HG02885 (cell line): Measurements from ENCODE around the gene PGR.

Experiments
- ATAC-seq: cut with Tn5 transposase; IDR thresholded peaks from one replicate; pipeline ENCODE4 v1.9.1; 2021; ENCODE audit warnings: mild to moderate bottlenecking; ENCODE audit not compliant: unreplicated experiment, poor library complexity

The PGR gene

DNA sequence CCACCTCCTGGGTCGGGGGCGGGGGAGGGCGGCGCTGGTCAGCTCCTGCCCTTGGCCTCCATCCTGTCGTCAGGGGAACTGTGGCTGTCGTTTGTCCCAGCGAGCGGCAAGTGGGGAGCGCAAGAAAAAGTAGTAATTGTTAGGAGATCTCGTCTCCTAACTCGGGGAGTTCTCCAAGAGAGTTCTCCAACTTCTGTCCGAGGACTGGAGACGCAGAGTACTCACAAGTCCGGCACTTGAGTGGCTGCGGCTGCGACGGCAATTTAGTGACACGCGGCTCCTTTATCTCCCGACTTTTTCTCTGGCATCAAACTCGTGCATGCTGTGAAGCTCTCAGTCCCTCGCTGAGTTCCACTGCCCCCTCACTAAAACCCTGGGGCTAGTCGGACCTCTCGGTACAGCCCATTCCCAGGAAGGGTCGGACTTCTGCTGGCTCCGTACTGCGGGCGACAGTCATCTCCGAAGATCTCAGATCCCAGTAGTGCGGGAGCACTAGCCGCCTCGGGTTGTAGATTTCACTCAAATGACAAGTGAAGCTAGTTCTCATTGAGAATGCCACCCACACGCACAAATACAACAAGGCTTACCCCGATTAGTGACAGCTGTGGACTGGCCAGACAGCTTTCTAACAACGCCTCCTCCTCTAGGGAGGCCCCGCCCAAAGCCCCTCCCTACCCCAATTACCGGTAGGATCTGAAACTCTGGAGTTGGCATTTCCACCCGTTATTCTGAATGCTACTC lies at the start of gene PGR:
TSS of gene PGR (minus strand) at position 611 of the 741 bp plus-strand sequence. CDS start 743 bp downstream, outside the sequence.
- no peak for ATAC-seq

DNA sequence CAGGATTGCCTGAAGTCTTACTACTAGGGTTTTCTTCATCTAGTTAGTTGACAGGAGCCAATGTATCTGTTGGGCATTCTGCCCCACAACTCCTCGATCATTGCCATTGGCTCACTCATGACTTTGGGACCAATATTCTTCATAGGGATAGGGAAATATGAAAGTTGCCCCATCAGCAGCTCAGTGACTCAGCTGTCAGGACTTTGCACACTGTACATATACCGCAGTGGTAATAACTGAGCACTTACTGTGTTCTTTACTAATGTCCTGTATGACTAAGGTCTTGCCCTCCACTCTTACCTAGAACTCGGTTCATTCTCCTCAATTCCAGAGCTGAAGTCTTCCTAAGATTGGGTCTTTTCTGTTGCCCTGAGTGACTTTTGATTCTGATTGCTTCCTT lies 46.8 kb upstream of the PGR start:
- ATAC-seq = no peak

DNA sequence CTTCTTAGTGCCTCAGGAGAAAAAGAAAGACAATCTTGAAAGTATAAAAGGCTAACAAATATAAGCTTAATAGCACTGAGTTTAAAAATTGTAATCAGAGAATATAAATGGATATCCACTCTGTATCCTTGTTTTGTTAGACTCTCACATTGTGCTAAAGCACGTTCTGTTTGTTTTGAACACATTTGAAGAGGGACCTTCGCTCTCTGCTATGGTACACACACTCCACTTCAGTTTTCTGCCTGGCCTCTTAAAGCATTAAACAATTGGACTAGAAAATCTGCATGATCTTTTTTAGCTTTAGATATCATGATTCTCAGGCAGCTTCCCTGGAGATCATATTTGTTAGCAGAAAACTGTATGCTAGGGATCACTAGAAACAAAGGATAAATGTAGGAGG lies 40.3 kb upstream of the PGR start:
- ATAC-seq = no peak

DNA sequence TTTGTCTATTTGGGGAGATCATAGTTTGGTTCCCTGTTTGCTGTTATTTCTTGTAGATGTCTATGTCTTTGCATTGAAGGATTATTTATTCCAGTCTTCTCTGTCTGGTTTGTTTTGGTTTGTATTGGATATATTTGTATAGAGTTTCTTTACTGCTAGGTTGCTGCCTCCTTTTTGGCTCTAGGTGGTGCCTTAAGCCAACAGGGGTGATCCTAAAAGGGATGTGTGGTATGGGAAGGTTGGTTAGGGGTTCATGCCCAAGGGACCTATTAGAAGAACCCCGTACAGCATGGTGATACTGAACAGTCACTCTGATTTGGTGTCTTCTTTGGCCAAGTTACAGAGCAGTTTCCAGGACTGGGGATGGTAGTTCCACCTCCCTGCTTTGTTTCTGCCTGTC lies 36.4 kb upstream of the PGR start:
- no peak for ATAC-seq

DNA sequence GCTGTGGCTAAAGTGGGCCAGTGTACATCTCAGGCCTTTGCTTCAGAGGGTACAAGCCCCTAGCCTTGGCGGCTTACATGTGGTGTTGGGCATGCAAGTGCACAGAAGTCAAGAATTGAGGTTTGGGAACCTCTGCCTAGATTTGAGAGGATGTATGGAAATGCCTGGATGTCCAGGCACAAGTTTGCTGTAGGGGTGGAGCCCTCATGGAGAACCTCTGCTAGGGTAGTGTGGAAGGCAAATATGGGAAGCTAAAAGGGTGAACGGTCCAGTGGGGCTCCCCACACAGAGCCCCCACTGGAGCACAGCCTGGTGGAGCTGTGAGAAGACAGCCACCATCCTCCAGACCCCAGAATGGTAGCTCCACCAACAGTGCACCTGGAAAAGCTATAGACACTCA lies 28.5 kb upstream of the PGR start:
- ATAC-seq = no peak

DNA sequence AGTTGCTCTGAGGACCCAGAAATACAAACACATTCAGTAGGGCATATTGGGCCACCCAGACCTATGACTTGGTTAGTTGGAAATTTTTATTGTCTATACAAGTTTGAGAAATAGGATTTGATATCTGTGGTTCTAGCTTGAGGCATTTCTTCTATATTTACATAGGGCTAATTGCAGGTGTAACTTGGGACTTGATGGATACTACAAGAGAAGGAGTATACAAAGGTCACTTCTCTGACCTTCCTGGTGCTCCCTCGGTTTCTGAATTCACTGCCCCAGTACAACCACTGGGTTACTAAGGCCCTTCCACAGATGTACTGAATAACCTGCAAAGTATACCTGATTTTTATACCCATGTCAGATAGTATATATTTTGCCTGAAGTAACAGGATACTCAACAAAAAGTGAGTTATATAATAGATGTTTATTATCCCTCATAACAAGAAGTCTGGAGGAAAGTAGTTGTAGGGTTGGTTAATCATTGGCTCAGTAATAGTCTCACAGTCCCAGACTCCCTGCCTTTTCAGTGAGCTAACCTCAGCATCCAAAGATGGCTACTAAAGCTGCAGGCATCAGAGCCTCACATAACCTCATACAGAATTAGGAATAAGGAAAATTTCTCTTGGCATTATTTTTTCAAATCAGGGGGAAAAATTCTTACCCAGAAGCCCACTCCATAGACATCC lies 8.8 kb upstream of the PGR start:
- no peak for ATAC-seq

DNA sequence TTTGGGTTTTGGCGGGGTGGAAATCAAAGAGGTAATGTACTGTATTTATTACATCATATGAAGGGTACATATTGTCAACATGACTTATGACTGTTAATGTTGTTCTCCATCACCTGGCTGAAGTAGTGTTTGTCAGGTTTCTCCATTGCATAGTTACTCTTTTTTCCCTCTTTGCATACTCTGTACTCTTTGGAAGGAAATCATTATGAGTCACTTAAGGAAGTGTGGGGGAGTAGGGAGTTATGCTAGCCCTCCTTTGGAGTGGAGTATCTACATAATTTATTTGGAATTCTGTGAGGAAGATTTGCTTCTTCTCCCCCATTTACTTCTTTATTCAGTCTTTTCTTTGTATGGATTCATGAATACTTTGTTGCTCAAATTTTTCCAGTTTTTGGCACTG lies 3.6 kb upstream of the PGR start:
- no peak for ATAC-seq

DNA sequence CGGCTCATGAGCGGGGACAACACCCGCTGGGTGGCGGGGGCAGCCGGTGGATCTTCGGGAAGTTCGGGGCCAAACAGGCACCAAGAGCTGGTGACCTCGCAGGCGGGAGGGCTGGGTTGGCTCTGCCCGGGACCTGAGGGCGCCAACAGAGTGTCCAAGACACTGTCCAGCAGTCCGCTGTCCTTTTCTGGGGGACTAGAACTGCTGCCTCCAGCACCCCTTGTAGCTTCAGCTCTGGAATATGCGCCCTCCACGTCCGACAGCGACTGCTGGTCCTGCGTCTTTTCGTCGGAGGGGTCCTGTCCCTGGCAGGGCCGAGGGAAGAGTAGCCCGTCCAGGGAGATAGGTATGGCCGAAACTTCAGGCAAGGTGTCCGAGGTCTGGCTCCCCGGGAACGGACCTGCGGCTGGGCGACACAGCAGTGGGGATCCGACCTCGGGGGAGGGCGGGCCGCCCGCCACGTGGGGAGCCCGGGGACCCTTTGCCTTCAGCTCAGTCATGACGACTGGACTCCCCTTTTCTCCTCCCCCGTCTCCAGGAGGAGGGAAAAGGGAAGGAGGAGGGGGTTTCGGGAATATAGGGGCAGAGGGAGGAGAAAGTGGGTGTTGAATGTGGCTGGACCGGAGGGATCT lies 926 bp downstream of the PGR start:
- ATAC-seq = no peak

DNA sequence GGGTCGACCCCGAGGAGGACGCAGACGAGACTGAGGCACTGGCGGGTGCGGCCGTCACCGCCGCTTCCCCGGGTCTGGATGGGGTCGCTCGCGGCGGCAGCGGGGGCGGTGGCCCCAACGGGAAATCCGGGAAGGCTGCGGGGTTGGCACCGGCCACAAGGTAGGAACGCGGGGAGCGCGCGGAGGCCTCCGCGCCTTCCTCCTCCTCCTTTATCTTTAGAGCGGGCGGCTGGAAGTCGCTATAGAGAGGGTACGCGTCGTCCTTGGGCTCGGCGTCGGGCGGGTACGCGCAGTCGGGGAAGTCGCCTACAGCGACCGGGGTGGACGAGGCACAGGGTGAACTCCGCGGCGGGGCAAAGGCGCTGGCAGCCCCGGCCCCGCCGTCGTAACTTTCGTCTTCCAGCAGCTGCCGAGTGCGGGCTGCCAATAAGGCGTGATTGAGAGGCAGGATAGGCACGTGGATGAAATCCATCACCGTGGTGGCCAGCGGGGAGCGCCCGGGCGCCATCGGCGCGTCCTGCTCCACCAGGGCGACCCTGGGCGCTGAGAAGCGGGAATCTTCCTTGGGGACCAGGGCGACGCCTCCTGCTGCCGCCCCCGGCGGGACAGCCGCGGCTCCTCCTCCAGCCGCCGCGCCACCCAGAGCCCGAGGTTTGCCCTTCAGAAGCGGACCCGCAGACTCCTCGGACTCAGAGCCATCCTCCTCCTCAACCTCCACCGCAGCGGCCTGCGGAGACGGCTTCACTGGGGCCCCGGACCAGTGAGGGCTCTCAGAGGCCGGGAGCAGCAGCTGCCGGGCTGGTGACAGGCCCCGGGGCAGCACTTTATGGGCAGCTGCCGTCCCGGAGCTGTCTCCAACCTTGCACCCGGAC lies 1.7 kb downstream of the PGR start:
- peak; percentile 13 for ATAC-seq

DNA sequence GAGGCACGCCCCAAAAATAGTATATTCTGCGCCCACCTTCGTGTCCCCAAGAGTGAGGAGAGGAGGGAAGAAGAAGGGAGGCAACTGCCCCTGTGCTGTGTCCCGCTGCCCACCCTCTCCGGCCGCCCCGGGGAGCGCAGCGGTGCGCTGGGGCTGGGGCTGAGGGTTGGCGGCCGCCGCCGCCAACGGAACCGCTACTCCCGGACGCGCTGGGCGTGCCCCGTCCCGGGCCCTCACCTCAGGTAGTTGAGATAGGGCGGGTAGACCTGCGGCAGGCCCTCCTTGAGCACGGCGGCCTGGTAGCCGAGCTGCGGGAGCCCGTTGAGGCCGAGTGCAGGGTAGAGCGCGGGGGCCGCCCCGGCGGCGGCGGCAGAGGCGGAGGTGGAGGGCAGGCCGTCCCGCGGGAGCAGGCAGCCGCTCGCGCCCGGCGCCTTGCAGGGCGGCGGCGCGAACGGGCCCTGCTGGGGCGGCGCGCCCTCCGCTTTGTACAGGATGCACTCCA lies 2.4 kb downstream of the PGR start:
- ATAC-seq = peak; percentile 34

DNA sequence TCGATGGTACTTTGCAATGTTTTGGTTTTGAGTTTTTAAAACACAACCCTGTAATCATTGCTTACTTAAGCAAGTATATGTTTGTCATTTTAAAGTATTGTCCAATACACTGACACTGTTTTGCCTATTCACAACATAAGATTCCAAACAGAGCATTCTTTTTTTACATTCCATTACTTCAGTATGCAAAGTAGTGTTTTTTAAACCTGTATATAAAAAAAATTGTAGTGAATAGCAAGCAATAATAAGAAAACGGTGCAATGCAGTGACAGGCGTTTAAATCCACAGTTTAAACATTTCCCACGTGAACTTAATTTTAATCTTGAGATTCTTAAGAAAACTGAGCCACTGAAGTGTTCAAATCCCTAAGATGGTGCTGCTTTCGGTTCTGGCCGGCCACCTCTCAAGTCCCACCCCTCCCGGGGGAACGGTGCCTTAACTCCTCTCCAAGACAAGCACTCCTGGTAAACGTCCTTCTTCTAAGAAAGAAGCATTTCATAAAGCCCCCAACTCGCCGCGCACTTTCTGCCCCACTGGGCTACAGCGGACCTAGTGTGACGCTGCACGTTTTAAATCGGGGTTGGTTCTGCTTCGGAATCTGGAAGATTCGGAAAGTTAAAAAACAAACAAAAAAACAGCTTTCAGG lies 2.9 kb downstream of the PGR start:
- peak; percentile 5 for ATAC-seq

DNA sequence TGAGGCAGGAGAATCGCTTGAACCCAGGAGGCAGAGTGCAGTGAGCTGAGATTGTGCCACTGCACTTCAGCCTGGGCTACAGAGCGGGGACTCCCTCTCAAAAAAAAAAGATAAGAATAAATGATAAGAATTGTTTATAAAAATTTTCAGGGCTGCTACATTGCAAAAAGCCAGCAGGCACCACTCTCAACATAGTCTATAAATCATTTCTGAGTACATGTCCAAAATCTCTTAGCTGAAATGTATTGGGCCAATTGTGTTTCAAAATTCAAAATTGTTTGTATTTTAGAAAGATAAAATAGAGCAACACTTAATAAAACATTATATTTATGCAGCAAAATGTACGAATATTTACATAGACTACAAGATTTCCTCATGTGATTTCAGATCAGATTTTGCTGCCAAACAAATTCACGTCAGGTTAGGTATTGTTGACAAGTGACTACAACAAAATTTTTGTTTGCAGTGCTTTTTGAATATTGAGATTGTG lies 13.9 kb downstream of the PGR start:
- ATAC-seq = no peak

DNA sequence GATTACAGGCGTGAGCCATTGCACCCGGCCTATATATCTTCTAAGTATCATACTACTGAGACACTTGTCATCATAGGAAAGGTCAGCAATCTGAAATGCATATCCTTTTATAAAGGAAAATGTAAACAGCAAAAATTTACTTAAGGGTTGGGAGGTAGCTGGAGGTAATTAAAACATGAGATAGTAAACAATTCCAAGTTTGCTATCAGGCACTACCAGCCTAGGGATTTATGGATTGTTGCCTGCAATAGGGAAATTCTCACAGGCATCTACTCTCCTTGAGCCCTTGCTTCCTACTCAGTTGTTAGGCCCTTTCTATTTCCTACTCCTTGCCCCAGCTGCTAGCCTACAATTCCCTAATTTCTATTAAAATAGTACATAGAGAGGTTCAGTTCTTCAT lies 16.1 kb downstream of the PGR start:
- no peak for ATAC-seq

DNA sequence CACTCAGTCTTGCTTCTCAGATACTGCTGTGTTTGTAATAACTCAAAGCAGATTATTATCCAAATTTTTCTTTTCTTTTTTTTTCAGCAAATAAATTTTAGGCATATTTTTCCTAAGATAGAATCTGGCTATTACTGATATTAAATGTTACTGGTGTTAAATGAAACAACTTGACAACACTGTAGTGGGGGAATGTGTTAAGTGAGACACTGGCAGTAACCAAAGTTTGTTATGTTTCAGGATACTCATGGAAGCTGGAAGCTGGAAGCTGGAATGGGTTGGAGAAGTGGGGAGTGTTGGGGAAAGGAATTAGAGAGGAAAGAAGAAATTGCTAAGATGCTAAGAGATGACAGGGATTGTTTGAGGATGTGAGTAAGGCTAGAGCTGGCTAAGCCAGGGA lies 24.9 kb downstream of the PGR start:
- no peak for ATAC-seq

DNA sequence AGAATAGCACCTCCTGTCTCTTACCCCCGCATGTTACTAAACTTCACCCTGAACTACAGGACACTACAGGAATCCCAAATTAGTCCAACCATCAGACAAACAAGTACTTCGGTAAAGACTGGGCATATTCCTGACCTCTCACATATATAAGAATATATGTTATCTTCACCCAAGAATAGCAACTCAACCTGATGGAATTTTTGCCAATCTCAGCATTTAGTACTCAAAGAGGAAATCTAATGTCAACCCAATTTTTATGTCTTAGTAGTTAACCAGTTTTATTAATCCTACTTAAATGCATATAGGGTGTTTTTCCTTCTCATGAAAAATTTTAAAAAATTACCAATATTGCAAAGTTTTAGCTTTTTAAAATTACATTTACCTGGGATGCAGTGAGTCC lies 26.2 kb downstream of the PGR start:
- ATAC-seq = no peak

DNA sequence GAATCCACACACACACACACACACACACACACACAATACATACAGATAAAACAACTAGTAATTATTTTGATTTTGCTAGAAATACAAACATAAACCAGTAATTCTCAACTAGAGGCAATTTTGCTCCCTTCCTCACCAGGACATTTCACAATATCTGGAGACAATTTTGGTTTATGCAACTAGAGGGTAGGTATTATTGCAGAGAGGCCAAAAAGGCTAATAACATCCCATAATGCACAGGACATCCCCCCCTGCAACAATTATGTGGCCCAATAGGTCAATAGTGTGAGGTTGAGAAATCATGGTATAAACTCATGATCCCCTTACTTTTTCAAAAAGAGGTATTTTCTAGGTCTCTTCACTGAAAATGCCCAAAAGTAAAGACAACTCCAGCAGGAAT lies 29.0 kb downstream of the PGR start:
- ATAC-seq = no peak

DNA sequence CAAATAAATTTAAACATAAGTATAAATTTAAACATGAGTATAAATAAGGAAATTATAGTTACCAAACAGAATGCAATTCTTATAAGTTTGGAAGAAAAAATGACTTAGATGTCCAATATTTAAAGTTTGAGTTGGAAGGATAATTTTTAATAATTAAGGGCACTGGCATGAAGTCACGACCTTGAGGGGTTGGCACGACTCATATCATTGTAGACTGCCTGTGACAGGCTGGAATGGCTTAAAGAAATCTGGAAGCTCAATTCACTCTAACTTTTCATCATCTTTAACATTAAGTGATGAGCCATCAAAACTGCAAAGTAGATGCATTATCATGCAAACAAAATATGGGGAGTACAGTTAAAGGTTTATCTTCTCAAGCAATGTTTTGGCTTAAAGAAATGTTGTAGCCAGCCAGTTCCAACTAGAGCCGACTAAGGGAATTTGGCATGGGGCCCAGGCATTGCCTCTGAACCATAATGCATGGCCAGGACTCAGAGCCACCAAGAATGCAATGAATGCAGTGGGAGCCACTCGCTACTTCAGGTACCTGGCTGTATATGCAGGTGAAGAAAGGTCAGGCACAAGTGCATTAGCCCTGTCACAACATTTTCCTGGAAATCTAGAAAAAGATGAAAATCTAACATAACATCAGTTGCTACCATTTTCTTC lies 33.4 kb downstream of the PGR start:
- ATAC-seq = no peak

DNA sequence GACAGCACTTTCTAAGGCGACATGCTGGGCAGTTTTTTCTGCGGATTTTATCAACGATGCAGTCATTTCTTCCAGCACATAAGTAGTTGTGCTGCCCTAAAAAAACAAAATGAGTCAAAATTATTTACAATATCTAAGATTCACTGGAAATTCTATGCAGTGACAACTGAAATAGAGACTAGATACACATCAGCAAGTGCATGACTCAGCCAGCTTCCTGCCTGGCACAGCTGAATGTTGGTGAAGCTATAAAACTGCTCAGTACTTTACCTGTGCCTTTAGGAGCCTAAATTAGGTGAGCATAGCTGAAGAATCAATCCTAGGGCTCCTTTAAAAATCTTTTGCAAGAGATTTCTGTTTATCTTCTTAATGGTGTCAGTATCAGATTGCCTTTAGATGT lies 37.8 kb downstream of the PGR start:
- no peak for ATAC-seq

DNA sequence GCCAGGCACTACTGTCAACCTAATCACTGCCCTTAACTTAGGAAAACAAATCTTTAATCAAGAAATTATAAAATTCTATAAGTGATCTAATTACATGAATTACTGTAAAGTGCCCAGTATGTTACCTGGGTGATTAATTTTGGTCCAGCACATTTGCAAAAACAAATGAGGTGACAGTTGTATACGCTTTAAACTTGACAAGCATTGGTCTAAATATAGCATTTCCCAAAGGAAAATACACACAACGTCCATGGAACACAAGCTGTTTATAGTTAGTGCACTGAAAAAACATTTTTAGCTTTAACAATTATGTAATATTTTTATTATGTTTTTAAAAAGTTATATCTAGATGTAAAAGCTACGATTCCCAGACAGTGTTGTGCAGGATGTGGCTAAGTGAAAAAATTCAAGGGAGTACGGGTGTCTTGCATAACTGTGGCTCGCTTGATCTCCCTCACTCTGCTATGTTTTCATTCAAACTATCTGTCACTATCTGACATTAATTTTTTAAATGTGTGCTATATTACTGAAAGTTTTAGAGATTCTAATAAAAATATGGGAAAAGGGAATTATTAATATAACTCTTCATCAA lies 38.8 kb downstream of the PGR start:
- no peak for ATAC-seq
